GM04504 (cell line): ENCODE measurements around the gene PCF11.

Experiments used
- DNase-seq: peaks from one replicate; pipeline ENCODE4 v3.0.0-alpha.2; 2012; ENCODE audit warnings: low read depth

Gene PCF11

DNA sequence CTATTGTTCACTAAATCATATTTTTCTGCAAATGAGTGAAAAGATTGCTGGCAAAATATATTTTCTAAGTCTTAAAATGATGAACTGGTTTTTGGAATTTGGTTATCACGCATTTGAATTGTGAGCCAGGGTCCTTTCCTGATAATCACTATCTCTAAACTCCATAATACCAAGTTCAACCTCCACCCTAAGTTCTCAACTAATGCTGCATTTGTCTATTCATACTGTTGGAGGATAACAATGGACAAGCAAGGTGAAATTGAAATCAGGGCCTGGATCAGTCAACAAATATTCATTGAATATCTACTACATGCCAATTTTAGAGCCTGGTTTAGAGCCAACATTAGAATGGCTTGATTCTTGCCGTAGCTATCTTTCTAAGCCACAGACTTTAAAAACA is 4.7 kb upstream of the PCF11 start:
- DNase-seq, result no peak

DNA sequence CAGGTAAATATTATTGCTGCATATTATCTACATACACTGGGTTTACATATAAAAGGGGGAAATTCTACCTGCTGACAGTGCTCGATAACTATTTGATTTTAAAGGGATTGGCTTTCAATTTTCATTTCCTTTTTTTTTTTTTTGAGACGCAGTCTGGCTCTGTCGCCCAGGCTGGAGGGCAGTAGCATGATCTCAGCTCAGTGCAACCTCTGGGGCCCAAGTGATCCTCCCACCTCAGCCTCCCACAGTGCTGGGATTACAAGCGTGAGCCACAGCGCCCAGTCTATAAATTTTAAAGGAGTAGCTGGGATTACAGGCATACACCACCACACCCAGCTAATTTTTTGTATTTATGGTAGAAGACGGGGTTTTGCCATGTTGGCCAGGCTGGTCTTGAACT is 3.2 kb upstream of the PCF11 start:
- DNase-seq, result no peak

DNA sequence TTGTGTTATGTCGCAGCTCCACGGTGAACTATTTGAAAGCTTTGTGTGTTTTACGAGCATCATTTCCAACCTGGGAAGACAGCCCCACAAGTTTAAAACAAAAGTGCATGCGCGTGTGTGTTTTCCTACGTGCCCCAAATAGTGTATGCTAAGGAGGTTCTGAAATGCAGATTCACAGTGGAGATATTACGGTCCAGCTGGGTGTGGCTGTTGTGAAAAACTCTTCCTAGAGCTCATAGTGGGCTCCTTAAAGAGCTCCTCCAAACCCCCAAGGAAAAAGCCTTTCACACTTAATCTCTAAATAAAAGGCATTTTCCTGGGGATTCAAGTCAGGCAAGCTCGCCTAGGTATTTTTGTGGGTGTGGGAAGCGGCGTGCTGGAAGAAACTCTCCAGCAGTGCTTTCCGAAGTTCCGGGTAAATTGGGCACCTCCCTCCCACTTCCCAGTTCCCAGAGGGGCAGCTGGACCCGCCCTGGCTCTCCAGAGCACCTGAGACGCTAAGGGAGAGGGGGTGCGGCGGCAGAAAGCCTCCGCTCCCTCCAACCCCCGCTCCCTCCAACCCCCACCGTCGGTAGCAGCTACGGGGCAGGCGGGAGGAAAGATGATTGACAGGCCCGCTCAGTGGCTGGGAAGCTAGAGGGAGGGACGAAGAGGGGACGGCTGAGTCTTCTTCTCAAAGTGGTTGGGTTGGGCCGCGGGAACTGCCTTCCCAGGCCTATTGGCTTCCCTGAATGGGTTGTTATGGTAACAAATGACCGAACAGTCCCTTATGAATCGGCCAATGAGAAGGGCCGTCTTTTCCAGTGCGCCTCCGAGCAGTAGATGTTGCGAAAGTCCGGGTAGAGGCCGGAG is 561 bp upstream of the PCF11 start:
- peak; percentile 100 for DNase-seq

DNA sequence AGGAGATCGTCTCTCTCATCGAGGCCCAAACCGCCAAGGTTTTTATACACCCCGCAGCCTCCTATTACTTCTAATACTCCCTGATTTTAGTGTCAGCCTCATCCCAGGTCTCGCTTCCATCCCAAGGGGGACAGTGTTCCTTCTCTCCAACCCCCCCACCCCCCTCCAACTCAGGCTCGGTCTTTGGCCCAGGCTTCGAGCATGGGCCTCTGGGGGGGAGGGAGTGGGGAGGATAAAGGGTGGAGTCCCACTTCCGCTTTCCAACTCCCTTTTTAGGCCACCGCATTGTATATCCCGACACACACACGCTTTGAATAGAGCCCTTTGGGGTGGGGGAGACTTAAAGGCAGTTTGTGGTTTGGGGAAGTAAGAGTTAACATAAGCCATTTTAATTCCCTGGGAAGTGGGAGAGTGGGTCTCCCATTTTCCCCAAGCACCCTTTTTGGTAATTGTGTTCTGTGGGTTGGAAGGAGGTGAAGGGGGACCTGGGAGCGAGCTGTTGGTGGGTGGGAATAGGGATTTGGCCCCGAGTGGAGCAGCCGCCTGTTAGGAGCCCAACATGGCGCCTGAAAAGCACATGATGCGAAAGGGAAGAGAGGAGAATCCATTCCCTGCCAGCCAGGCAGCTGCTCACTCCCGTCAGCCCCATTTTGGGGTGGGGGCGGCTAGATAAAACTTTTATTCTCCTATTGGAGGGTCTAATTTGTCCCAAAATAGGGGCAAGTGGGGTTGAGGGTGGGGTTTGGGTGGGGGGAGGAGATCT is 844 bp downstream of the PCF11 start:
- DNase-seq, result no peak

DNA sequence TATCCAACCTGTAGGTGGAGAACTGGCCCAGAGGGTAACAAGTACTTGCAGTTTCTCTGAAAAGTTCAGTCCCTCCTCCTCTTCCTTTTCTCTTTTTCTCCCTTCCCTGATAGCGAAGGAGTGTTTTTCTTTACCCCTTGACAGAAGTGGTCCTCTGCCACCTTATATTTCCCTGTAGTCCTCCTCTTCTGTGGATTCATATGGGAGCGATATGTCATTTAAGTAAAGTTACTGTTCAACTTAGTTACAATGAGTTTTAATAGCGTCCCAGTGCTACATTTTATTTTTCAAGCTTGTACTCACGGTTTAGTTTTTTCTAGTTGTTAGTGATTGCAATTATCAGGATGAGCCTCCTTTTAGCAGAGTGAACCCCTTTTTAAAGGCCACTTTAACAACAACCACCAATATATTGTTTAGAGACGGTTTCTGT is 1.4 kb downstream of the PCF11 start:
- DNase-seq, result no peak

DNA sequence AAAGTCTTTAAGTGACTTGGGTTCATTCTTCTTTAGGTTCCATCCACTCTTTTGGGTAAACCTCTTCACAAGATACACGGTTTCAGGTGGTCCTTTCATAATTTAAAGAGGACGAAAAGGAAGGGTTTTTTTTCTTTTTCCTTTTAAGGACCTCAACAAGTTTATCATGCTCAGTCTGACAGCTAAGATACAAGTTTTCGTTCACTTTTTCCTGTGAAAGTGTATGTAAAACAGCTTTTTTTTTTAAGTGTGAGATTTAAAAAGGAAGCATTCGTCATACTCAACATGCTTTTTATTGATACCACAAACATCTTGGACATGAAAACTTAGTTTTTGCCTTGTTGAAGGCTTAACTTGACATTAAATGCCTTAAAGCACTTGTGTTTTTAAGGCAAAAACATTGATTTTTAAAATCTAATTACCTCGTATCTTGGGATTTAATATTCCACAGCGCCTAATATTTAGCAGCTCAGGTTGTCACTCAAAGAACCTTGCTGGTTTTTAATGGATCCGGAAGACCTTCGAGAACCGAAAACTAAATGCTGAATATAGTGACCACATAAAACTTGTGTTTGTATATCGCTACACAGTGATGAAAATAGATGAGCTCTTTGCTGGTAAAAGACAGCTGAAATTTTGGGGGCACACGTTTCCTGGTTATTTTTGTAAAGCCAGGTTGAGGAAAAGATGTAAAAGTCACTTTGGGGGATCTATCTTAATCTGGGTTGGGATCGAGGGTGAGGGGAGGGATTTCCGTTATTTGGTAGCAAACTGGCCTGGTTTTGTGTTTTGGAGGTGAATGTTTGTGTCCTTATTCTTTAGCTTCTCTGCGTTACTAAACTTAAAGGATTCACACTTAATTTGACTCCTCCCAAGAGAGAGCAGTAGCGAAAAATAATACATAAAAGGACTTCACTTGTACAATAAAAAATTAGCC is 2.3 kb downstream of the PCF11 start:
- no peak for DNase-seq

DNA sequence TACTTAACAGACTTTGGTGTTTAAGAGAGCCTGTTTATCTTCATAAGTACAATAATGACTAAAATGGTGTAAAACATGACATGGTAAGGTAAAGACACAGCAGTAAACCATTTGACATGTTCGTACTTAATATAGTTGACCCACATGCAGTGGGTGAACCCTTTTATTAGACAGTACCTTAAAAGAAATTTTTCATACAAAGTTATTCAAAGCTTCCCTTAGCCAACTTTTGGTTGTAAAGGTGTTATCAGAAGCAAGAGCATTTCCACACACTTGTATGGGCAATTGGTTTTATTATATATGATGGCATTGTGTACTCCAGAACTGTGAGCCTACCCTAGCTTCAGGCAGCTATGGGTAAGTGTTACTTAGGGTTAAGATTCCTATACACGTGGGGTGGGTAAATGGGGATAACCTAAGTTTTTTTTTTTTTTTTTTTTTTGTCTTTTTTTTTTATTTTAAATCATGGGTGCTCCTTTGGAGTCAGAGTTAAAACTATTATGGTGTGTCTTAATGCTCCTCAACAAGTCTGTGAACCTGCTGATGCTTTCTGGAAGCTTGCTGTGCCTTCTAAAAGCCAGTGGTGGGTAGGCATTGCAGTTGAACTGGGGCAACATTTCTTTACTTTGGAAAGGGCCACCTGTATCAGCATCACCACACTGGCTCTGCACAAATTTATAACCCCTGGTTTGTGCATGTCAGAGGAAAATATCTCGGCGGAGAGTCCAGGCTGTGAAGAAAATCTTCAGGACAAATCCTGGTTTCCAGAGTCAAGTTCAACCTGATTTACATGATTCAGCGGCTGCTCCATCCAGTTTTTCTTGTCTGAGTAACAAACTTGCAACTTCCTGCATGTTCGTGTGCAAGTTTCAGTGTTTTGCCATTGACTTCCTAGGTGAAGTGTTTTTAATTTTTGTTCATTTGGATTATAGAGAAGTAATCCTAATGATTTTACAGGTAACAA is 3.3 kb downstream of the PCF11 start:
- no peak for DNase-seq

DNA sequence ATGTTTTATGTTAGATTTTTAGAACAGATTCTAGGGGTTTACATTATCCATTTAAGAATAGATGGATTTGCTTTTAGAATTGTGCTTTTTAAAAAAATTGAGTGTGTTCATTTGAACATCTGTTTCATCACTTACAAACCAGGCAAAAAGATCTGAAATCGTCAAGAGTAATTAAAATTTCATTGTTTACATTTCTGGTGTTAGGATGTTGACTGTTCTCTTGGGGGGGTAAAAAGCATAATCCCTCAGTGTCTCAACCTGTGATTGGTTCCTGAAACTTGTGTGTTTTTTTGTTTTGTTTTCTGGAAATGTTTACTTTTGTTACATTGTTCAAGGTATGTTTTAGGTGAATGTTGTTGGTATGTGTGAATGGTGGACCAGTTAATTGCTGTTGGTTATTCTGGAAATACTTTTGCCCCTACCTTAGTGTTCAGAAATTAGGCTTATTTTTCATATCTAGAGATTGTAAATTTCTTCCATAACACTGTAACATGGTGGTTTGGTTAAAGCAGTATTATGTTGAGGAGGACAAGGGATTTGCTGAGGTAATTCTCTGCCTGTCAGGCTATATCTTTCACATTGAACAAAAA is 4.8 kb downstream of the PCF11 start:
- DNase-seq, result no peak

DNA sequence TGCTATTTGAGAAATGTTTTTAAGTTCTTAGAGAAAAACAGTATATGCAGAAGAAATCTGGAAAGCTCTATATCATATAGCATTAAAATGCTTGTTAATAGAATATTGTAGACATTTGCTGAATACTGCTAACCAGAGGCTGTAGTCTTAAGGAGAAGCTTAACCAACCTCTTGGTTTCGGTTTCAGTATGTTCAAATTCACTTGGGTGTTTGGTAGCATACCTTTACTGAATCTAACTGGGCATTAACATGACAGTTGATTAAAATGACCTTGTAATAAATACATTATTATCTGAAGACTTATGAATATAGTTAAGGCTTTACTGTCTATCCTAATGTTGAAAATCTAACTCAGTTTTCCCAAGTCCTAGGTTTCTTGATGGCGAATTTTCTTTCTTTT is 5.4 kb downstream of the PCF11 start:
- no peak for DNase-seq

DNA sequence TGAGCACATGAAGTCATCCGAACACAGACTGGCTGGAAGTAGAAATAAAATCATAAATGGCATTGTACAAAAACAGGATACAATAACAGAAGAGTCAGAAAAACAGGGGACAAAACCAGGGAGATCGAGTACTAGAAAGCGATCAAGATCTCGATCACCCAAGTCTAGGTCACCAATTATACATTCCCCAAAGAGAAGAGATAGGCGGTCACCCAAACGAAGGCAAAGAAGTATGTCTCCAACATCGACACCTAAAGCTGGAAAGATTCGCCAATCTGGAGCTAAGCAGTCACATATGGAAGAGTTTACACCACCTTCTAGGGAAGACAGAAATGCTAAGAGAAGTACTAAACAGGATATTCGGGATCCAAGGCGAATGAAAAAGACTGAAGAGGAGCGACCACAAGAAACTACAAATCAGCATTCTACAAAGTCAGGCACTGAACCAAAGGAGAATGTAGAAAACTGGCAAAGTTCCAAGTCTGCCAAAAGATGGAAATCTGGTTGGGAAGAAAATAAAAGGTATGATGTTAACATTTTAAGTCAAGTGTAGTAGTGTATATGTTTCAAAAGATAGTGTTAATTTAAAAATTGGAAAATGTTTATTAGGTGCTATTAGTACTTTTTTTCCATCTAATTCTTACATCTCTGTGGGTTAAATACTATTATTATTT is 9.4 kb downstream of the PCF11 start:
- DNase-seq, result no peak

DNA sequence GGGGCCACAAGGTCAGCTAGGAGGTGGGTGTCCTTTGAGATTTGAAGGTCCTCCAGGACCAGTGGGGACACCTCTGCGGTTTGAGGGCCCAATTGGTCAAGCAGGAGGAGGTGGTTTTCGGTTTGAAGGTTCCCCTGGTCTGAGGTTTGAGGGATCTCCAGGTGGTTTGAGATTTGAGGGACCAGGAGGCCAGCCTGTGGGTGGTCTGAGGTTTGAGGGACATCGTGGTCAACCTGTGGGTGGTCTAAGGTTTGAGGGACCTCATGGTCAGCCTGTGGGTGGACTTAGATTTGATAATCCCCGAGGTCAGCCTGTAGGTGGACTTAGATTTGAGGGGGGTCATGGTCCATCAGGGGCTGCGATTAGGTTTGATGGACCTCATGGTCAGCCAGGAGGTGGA is 11.8 kb downstream of the PCF11 start:
- no peak for DNase-seq

DNA sequence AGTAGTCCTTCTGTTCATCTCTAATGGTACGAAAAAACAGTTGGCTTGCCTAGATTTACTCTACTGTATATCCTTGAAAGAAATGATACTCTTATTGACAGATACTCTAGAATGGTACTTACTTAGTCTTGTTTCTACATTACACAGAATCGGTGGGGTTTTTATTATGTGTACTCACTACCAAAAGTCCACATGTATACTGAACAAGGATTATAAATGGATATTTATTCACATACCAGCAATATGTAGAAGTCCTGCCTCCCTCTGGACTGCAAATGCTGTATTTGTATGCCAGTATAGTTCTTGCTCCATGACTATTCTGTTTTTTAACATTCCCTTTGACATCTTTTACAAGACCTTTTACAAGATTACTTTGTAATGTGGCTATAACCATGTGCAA is 13.9 kb downstream of the PCF11 start:
- no peak for DNase-seq

DNA sequence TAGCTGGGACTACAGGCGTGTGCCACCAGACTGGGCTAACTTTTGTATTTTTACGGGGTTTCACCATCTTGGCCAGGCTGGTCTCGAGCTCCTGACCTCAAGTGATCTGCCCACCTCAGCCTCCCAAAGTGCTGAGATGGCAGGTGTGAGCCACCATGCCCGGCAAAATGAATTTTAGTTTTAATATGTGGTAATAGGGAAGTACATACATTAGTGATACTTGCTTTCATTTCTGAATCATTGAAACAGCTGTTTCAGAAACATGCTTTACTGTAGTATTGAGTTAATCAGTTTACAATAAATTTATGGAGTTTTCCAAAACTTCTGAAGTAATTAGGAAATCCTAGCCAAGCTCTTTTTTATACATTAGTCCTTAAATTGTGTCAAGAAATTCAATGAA is 15.6 kb downstream of the PCF11 start:
- DNase-seq, result no peak

DNA sequence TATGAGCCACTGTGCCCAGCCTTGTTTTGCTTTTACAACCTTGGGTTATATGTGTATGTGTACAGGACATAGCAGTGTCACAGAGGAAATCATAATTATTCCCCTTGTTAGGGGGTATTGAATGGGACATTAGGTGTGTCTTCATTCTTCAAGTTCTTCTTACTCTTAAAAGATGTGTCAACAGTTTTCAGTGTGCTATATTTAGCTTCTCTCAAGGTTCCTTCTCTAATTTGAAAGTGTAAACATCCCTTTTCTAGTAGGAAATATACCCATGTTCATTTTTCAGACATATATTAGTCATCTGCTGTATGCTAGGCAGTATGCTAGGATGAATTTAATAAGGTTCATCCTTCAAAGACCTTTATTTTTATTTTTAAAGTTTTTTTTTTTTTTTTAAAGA is 17.1 kb downstream of the PCF11 start:
- DNase-seq, result no peak

DNA sequence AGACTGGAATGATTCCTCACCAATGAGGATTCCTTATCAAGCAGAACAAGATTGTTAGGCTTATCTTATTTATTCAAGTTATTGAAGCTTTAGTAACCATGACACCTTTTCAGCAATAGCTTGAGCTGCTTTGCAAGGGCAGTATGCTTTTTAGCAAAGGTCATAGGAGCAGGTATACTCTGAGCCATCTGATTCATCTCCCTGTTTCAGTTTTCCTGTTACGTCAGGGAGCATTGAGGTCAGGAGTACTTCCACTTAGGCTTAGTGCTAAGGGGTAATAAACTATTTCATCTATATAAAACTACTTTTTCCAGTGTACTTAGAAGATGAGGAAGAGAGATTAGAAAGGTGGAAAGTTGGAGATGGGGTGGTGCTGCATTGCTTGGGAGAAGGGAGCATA is 18.9 kb downstream of the PCF11 start:
- DNase-seq, result no peak

DNA sequence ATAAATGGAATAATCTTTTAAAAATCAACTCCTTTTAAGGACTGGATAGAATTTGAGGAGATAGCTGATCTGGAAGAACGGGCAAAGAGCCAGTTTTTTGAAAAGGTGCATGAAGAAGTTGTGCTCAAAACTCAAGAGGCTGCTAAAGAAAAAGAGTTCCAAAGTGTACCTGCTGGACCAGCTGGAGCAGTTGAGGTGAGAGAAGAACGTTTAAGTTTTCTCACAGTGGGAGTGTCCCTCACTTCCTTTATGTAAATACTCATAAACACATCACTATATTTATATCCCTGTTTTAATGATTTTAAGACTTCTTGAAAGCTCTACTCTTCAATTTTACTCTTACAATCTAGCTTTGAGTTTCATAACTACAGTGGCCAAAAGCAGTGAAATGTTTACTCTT is 24.9 kb downstream of the PCF11 start:
- no peak for DNase-seq

DNA sequence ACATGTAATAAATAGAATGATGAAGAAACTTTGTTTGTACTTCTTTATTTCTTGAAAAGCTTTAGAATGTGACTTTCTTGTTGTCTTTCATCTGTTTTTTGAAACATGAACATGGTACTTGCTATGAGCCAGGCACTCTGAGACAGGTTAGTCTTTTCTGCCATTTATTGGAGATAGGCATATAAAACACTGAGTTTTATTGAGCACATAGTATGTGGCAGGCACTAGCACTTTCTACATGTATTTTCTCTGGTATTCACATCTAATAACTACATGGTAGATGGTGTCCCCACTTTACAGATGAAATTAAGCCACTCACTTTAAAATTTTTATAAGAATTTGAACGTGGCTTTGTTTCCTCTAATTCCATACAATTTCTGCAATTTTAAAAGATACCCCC is 28.8 kb downstream of the PCF11 start:
- DNase-seq, result no peak

DNA sequence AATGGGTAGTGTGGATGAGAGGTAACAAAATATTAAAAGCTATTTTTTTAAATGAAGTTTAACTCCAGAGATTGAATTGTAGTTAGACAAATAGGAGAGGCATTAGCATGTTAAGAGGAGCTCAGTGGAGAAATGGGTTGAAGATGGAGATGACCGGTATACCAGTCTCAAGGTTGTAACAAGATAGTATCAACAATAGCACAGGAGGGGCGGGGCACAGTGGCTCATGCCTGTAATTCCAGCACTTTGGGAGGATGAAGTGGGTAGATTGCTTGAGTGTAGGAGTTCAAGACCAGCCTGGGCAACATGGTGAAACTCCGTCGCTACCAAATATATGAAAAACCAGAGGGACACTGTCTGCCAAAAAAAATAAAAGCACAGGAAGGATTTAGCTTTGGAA is 30.5 kb downstream of the PCF11 start:
- no peak for DNase-seq

DNA sequence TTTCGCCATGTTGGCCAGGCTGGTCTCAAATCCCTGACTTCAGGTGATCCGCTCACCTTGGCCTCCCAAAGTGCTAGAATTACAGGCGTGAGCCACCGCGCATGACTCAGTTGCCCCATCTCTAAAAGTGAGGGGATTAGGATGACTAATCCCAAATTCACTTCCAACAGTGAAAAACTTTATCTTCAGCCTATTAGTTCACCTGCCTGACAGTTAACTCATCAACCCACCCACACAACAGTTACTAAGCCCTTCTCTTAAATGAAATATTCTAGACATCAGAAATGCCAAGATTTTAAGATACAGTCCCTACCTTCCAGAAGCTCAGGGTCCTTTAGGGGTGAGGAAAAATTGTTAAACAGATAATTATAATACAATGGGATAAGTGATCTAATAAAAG is 34.6 kb downstream of the PCF11 start:
- DNase-seq, result no peak

DNA sequence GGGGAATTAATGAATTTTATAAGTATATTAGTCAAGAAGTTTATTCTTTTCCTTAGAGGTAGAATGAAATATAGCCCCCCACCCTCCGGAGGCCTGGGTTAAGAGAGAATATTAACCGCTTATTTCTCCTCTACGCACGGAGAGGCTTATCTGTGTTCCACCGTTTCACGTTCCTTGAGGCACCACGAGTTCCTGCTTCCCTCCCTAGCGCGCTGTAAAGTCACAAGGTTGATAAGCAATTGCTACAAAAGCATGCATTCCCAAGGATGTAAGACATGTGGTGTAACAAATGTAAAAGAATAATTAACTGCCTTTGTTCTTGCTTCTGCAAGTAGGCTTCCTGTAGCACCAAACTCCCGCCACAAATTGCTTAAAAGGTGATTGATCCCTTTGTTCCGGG is 35.1 kb downstream of the PCF11 start:
- DNase-seq, result no peak
